H9 (cell line): ENCODE results near the gene STXBP5L. TPM values are rescaled to one million over a fixed set of nuclear protein-coding genes. Genes with fewer than 3 reads are reported as not detected.

Experiments used
- DNase-seq: peaks from one replicate; pipeline ENCODE4 v3.0.0-alpha.2; 2017
- H2AFZ ChIP-seq: one replicate; pipeline ENCODE4 v1.6.1; 2013; ENCODE audit warnings: mild to moderate bottlenecking, low read length, control low read depth, moderate library complexity
- H2AK5ac ChIP-seq: 2 replicates; pipeline ENCODE4 v1.6.1; 2013; ENCODE audit warnings: low read length, control low read depth, mixed read lengths; ENCODE audit not compliant: insufficient read length
- H2BK120ac ChIP-seq: one replicate; pipeline ENCODE4 v1.6.1; 2013; ENCODE audit warnings: low read depth, mild to moderate bottlenecking, low read length, control low read depth, inconsistent platforms; ENCODE audit not compliant: poor library complexity, severe bottlenecking
- H2BK12ac ChIP-seq: 2 replicates; pipeline ENCODE4 v1.6.1; 2013; ENCODE audit warnings: low read length, control low read depth, mixed read lengths, low read depth; ENCODE audit not compliant: insufficient read length
- H2BK15ac ChIP-seq: 2 replicates; pipeline ENCODE4 v1.6.1; 2013; ENCODE audit warnings: low read depth, low read length, control low read depth
- H2BK20ac ChIP-seq: one replicate; pipeline ENCODE4 v1.6.1; 2013; ENCODE audit warnings: low read depth, mild to moderate bottlenecking, low read length, control low read depth, inconsistent platforms; ENCODE audit not compliant: poor library complexity, severe bottlenecking
- H2BK5ac ChIP-seq: 2 replicates; pipeline ENCODE4 v1.6.1; 2013; ENCODE audit warnings: low read length, control low read depth, mixed read lengths; ENCODE audit not compliant: insufficient read length
- H3K14ac ChIP-seq: 2 replicates; pipeline ENCODE4 v1.6.1; 2013; ENCODE audit warnings: low read length, control low read depth; ENCODE audit not compliant: insufficient read depth
- H3K18ac ChIP-seq: 2 replicates; pipeline ENCODE4 v1.6.1; 2013; ENCODE audit warnings: low read depth, mild to moderate bottlenecking, mixed read lengths, low read length, control low read depth; ENCODE audit not compliant: insufficient read length
- H3K23ac ChIP-seq: 2 replicates; pipeline ENCODE4 v1.6.1; 2013; ENCODE audit warnings: low read length, control low read depth, mixed read lengths, low read depth; ENCODE audit not compliant: insufficient read length
- H3K23me2 ChIP-seq: 2 replicates; pipeline ENCODE4 v1.6.1; 2013; ENCODE audit warnings: low read depth, mild to moderate bottlenecking, mixed read lengths, low read length, control low read depth; ENCODE audit not compliant: insufficient read length, poor library complexity, severe bottlenecking
- H3K27ac ChIP-seq: 2 replicates; pipeline ENCODE4 v1.5.1; 2013; ENCODE audit warnings: low read length, control low read depth, mixed read lengths, low read depth; ENCODE audit not compliant: insufficient read length
- H3K27me3 ChIP-seq: 2 replicates; pipeline ENCODE4 v1.6.1; 2013; ENCODE audit warnings: low read length, control low read depth, inconsistent platforms; ENCODE audit not compliant: insufficient read depth
- H3K4ac ChIP-seq: 2 replicates; pipeline ENCODE4 v1.6.1; 2013; ENCODE audit warnings: low read depth, mild to moderate bottlenecking, control low read depth, inconsistent platforms, low read length, moderate library complexity
- H3K4me1 ChIP-seq: 2 replicates; pipeline ENCODE4 v1.6.1; 2013; ENCODE audit warnings: low read length, control low read depth, inconsistent platforms; ENCODE audit not compliant: insufficient read depth
- H3K4me2 ChIP-seq: 2 replicates; pipeline ENCODE4 v1.6.1; 2013; ENCODE audit warnings: low read length, control low read depth, mixed read lengths; ENCODE audit not compliant: insufficient read length, insufficient read depth
- H3K56ac ChIP-seq: 2 replicates; pipeline ENCODE4 v1.6.1; 2013; ENCODE audit warnings: low read depth, mild to moderate bottlenecking, mixed read lengths, low read length, control low read depth; ENCODE audit not compliant: insufficient read length
- H3K79me1 ChIP-seq: 2 replicates; pipeline ENCODE4 v1.6.1; 2013; ENCODE audit warnings: low read depth, mild to moderate bottlenecking, moderate library complexity, low read length, control low read depth, inconsistent platforms; ENCODE audit not compliant: insufficient read depth, poor library complexity, severe bottlenecking
- H3K79me2 ChIP-seq: 2 replicates; pipeline ENCODE4 v1.6.1; 2013; ENCODE audit warnings: low read length, control low read depth, inconsistent platforms; ENCODE audit not compliant: insufficient read depth
- H3K9ac ChIP-seq: 2 replicates; pipeline ENCODE4 v1.6.1; 2013; ENCODE audit warnings: low read length, control low read depth, mixed read lengths; ENCODE audit not compliant: insufficient read length; ENCODE audit errors: extremely low read depth
- H3K9me3 ChIP-seq: one replicate; pipeline ENCODE4 v1.6.1; 2013; ENCODE audit warnings: low read depth, low read length, inconsistent platforms; ENCODE audit not compliant: control insufficient read depth
- H3T11ph ChIP-seq: one replicate; pipeline ENCODE4 v1.6.1; 2013; ENCODE audit warnings: mild to moderate bottlenecking, low read length, control low read depth, inconsistent platforms
- H4K20me1 ChIP-seq: one replicate; pipeline ENCODE4 v1.6.1; 2013; ENCODE audit not compliant: control insufficient read depth, insufficient read length, insufficient read depth
- H4K5ac ChIP-seq: 2 replicates; pipeline ENCODE4 v1.6.1; 2013; ENCODE audit warnings: low read depth, mild to moderate bottlenecking, mixed read lengths, low read length, control low read depth; ENCODE audit not compliant: insufficient read length
- H4K8ac ChIP-seq: replicated peaks from 2 replicates; pipeline ENCODE4 v1.6.1; 2013; ENCODE audit warnings: low read length, control low read depth, mixed read lengths, low read depth; ENCODE audit not compliant: insufficient read length
- H4K91ac ChIP-seq: 2 replicates; pipeline ENCODE4 v1.6.1; 2013; ENCODE audit warnings: low read depth, mild to moderate bottlenecking, moderate library complexity, mixed read lengths, low read length, control low read depth; ENCODE audit not compliant: insufficient read length
- H3K27ac Mint-ChIP-seq, 3 experiments: 2 replicates in 2 of 3; 3 replicates in 1 of 3; pipeline ENCODE4 v1.8.0; 2020 to 2021; ENCODE audit warnings: mixed read lengths in 3 of 3, mild to moderate bottlenecking in 1 of 3, moderate library complexity in 1 of 3
- H3K27me3 Mint-ChIP-seq: 2 replicates; pipeline ENCODE4 v1.8.0; 2021; ENCODE audit warnings: low read depth, mild to moderate bottlenecking, moderate library complexity, mixed read lengths
- H3K36me3 Mint-ChIP-seq, 3 experiments: 2 replicates in 2 of 3; 3 replicates in 1 of 3; pipeline ENCODE4 v1.8.0; 2020 to 2021; ENCODE audit warnings: low read depth in 3 of 3, mixed read lengths in 3 of 3; ENCODE audit not compliant: insufficient read depth in 1 of 3
- H3K4me1 Mint-ChIP-seq, 2 experiments: 2 replicates each; pipeline ENCODE4 v1.8.0; 2020; ENCODE audit warnings: mixed read lengths in 2 of 2
- H3K4me3 Mint-ChIP-seq, 2 experiments: 2 replicates in 1 of 2; 3 replicates in 1 of 2; pipeline ENCODE4 v1.8.0; 2020 to 2021; ENCODE audit warnings: mild to moderate bottlenecking in 2 of 2, mixed read lengths in 2 of 2, moderate library complexity in 1 of 2
- H3K9me3 Mint-ChIP-seq, 2 experiments: 2 replicates in 1 of 2; 3 replicates in 1 of 2; pipeline ENCODE4 v1.8.0; 2020; ENCODE audit warnings: mild to moderate bottlenecking in 2 of 2, mixed read lengths in 2 of 2, moderate library complexity in 1 of 2
- CTCF ChIP-seq: fragments of 200-600 bp; sonication (generic); conservative IDR thresholded peaks from 3 replicates; pipeline ENCODE4 v1.8.0; 2021; ENCODE audit warnings: antibody characterized with exemption, mild to moderate bottlenecking
- WGBS: extraction: QIAGEN DNeasy Blood & Tissue Kit; methylation state at CpG from one replicate; pipeline ENCODE4 v1.1.7; 2013; ENCODE audit warnings: missing lambda C conversion rate, low lambda C conversion rate, mixed read lengths; ENCODE audit not compliant: insufficient read length; ENCODE audit errors: extremely low coverage; 5-methylcytosine and 5-hydroxymethylcytosine counted together
- total RNA-seq: library from RNA; stranded (reverse); gene quantifications from 2 replicates; pipeline ENCODE4 v1.2.1, GENCODE V29; 2021

The STXBP5L gene
- total RNA-seq, 1 experiment from 2014 or later: 4.7 TPM

- H4K91ac ChIP-seq: no peak overlapping the region
- no peaks in the 10 kb centered on the region for H3K79me1 ChIP-seq
- no peak overlapping the region for H3K27ac ChIP-seq
- H3K9me3 Mint-ChIP-seq: no peaks in the 10 kb centered on the region
- no peak overlapping the region for H4K5ac ChIP-seq
- H2BK120ac ChIP-seq: no peak overlapping the region
- H3K9me3 ChIP-seq: no peaks in the 10 kb centered on the region
- no CpG with 5 or more reads among the region's 5 CpGs for WGBS
- H3K4ac ChIP-seq: no peak overlapping the region
- no peak overlapping the region for H3K9ac ChIP-seq
- no peak overlapping the region for H3K23ac ChIP-seq
- no peaks in the 10 kb centered on the region for H3K4me1 Mint-ChIP-seq
- DNase-seq: no peak
- H3T11ph ChIP-seq: no peak overlapping the region
- H4K20me1 ChIP-seq: no peaks in the 10 kb centered on the region
- no peaks in the 10 kb centered on the region for H3K27me3 Mint-ChIP-seq
- H3K79me2 ChIP-seq: no peaks in the 10 kb centered on the region
- H3K27ac Mint-ChIP-seq: no peak overlapping the region
- no peak overlapping the region for H2AK5ac ChIP-seq
- no peaks in the 10 kb centered on the region for H3K4me1 ChIP-seq
- no peak overlapping the region for H2BK20ac ChIP-seq
- no peak for TF ChIP-seq CTCF
- no peak overlapping the region for H4K8ac ChIP-seq
- H3K36me3 Mint-ChIP-seq: peaks cover 18 to 47% (median 41%) of the 10 kb centered on the region in 3 experiments; a peak in 6 of 7 replicates
- H2BK12ac ChIP-seq: no peak overlapping the region
- H3K23me2 ChIP-seq: no peaks in the 10 kb centered on the region
- H3K14ac ChIP-seq: no peak overlapping the region
- H3K27me3 ChIP-seq: no peaks in the 10 kb centered on the region
- H3K4me3 Mint-ChIP-seq: no peak overlapping the region
- H3K18ac ChIP-seq: no peak overlapping the region
- H3K56ac ChIP-seq: no peak overlapping the region
- H3K4me2 ChIP-seq: no peak overlapping the region
- H2BK5ac ChIP-seq: no peak overlapping the region
- no peak overlapping the region for H2AFZ ChIP-seq
- H2BK15ac ChIP-seq: no peak overlapping the region
Measured at GRCh38 chr3:121431726-121432517, 523.9 kb downstream of the STXBP5L start.
